Thyroid gland (tissue), 4 donors: ENCODE results near the gene UBE2H.

Experiments
- CTCF ChIP-seq, 6 experiments: fragments of 200-600 bp in 3 of 6; fragments of 450-650 bp in 3 of 6; sonication (generic) in 3 of 6; IDR thresholded peaks; one replicate each; pipeline ENCODE4 v1.5.1; 2016 to 2019; ENCODE audit warnings: antibody characterized with exemption in 6 of 6, mild to moderate bottlenecking in 2 of 6, inconsistent platforms in 1 of 6, moderate library complexity in 1 of 6
- POLR2A ChIP-seq, 2 donors: fragments of 450-650 bp; IDR thresholded peaks; one replicate each; pipeline ENCODE4 v1.6.1; 2017; ENCODE audit warnings: antibody characterized with exemption in 2 of 2, mild to moderate bottlenecking in 2 of 2, moderate library complexity in 1 of 2

- no peak for TF ChIP-seq CTCF (IDR thresholded peaks at IDR 0.05)
- TF ChIP-seq POLR2A (IDR thresholded peaks at IDR 0.05): no peak
These were observed 112.0 kb downstream of the UBE2H start for GRCh38 chr7:129840757-129841156.
